Islet precursor cell (in vitro differentiated cells): ENCODE results near the gene SAFB.
A peak's percentile ranks its signal among the peaks of the same experiment; 100 is the strongest.
"Not testable (repeated sequence)": the region's sequence is repeated elsewhere in the genome, so short reads cannot be mapped to it uniquely, and the experiment has no call there.

Experiments
- DNase-seq: peaks from one replicate; pipeline ENCODE4 v3.0.0-alpha.2; 2018

SAFB gene

DNA sequence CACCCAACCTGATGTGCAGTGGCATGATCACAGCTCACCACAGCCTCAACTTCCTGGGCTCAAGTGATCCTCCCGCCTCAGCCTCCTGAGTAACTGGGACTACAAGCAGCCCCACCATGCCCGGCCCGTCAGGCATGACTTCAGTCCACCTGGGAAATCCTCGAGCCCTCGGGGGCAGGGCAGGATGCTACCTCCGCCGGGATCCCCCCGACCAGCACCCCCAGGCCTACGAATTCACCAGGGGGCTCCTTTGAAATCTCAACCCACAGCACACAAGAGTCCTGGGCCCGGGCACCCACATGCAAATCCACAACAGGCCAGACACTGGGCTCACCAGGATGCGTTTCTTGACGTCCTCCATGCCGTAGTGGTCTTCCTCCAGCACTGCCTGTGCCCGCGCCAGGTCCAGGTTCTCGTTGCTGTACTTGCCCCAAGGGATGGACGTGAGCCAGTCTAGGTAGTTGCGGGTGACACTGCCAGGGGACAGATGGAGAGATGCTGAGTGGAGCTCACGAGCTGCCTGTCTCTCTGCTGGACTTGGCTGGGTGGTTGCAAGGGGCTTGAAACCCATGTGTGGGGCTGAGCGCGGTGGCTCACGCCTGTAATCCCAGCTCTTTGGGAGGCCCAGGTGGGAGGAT lies 77.7 kb downstream of the SAFB start:
- DNase-seq = no peak

DNA sequence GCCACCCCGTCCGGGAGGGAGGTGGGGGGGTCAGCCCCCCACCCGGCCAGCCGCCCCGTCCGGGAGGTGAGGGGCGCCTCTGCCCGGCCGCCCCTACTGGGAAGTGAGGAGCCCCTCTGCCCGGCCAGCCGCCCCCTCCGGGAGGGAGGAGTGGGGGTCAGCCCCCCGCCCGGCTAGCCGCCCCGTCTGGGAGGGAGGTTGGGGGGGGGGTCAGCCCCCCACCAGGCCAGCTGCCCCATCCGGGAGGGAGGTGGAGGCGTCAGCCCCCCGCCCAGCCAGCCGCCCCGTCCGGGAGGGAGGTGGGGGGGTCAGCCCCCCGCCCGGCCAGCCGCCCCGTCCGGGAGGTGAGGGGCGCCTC lies 79.1 kb downstream of the SAFB start:
- DNase-seq = not testable (repeated sequence)

DNA sequence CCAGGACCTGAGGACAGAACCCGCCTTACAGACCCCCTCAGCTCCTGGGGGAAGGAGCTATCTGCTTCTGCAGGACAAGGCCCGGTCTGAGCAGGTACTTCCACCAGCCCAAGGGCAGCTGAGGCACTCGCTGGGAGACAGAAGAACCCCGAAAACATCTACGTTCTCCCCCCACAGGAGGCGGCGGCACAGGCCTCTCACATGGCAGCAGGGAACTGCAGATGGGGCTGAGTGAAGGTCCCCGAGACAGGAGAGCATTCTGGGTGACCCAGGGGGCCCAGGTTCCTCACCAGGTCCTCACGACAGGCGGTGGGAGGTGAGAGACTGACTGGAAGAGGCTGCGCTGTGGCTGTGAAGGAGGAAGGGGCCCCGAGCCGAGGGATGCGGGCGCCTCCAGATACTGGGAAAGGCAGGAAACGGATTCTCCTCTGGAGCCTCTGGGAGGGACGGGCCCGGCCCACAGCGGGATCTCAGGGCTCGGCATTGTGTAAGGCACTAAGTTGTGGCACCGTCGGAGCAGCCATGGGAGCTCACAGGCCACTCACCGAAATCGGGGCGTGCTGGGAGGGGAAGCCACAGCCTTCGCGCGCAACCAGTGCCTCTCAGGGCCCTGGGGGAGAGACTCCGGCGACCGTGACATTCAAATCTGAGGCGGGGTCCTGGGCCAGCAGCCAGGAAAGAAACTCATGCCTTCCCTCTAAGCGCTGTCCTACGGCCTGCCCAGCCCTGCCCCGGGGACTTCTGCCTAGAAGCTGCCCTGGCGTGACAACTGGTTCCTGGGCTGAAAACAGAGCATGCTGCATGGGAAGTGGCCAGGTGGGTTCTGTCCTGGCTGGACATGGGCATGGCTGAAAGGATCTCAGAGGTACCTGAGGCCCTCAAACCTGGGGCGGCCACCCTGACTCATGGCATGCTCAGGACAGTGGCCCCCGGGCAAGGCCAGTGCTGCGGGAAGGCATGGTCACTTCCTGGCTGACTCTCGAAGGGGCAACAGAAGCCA lies 81.2 kb downstream of the SAFB start:
- no peak for DNase-seq

DNA sequence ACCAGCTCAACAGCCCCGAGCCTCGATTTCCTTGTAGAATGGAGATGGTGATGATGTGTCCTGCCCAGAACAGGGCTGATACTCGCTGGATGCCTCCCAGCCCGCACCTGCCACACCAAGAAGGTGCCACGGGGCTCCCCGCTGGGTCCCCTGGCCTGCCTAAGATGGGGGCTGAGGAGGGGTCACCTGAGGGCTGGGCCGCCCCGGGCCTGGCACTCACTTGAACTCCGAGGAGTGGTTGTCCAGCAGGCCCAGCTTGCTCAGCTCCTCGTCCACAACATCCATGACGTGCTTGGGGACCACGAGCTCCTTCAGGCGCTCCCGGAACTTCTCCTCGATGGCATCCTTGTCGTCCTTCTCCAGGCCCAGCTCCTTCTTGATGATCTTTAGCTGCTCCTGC lies 82.7 kb downstream of the SAFB start:
- DNase-seq = no peak

DNA sequence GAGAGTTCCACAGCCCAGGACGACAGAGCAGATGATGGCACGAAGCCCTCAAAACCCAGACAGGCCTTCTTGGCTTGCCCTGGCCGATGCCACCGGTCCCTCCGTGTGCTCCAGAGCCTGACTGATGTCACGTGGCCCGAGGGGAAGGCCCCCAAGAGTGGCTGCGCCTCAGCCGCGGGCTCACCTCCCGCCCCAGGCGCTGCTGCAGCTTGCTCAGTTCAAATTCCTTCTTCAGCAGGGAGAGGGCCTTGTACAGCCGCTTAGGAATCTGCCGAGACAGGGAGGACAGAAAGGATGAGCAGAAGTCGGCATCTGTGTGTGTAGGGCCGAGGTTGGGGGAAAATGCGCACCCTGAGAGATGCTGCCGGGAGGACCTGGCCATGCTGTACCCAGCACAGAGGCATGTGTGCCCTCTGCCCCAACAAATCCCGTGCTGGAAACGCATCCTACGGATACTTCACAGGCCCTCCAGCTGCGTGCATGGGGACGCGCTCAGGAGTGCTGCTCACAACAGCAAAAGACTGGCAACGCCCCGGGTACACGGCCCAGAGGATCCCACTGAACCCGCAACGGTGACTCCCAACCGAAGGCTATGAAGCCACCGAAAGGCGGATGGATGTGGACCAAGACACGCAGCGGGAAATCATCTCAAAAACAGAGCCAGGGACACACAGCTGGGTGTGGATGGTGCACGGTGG lies 84.1 kb downstream of the SAFB start:
- DNase-seq = no peak

DNA sequence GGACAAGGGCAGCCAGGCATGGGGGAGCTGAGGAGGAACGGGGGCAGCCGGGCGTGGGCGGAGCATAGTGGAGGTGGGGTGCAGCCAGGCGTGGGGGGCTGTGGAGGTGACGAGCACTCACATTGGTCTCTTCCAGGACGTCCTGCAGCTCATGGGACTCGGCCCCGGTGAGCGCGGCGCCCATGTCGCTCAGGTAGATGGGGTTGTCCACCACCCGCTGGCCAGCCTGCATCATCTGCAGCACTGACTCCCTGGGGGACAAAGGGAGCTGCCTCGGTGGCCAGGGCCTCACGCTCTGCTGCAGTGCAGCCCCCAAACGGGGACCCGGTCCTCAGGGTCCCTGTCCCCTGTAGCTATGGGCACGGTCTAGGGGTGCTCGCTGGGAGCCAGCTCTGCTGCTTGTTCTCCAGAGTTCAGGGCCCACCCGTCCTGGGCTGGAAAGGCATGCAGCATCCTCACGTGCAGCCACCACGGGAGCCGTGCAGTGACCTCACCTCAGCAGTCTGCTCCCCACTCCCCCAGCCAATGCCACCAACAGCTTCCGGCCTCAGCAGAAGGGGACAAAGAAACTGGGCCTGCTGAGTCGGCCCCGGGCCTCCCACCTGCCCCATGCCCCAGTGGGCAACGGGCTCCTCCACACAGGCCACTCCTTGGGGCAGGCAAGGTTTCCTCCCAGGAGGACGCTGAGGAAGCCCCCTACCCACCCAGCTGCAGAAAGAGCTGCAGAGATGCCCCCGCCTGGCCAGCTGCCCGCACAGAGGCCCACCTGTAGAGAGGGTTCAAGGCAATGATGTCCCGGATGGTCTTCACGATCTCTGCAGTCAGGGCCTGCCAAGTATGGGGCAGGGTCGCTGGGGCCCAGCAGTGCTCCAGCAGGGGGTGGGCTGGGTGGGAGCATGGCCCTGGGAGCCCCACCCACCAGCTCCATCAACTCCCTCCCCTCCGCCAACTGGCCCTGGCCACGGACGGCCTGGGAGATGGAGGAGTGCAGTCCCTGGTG lies 85.0 kb downstream of the SAFB start:
- DNase-seq = peak; percentile 54

DNA sequence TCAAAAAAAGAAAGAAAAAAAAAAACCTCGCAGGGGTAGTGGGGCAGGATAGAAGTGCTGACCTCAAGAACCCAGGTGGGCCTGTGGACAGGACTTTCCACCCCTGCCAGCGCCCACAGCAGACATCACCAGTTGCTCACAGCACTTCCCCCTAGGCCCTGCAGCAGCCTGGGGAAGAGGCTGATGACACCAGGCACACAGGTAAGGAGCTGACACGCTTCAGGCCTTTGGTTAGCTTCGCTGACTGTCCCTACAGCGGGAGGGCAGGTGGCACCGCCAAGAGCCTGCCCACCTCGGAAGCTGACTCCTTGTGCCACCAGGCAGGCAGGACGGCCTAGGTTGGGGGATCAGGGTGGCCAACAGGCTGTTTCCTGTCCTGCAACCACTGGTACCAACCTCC lies 88.1 kb downstream of the SAFB start:
- no peak for DNase-seq

DNA sequence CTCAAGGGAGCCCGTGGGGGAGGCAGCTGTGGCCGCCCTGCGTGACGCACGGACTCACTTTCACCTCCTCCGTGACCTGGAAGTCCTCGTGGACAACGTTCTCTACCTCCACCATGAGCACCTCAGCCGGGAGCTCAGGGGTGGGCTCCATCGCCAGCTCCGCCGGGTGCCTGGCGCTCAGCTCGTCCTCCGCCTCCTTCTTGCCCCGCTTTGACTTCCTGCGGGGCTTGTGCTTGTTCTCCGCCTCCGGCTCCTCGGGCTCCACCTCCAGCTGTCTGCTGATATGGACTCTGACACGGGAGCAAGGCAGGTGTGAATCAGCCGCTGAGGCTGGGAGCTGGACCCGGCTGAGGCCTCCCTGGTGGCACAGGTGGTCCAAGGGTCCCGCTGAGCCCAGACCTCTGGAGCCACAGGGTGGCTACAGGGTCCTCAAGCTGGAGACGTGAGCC lies 88.9 kb downstream of the SAFB start:
- no peak for DNase-seq

DNA sequence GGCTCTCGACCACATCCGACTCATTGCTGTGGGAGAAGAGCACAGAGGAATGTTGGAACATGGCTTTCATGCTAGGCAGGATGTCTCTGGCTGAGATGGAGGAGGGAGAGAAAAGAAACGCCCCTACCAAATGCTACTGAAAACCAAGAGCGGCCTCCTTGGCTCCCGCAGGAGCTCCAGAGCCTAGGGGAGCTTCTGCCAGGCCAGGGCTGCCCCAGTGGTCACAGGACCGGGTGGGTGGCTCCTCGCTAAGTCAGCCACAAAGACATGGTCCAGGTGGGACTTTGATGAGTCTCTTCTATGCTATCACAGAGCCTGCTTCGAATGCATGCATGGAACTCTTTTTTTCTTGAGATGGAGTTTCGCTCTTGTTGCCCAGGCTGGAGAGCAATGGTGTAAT lies 90.3 kb downstream of the SAFB start:
- no peak for DNase-seq

DNA sequence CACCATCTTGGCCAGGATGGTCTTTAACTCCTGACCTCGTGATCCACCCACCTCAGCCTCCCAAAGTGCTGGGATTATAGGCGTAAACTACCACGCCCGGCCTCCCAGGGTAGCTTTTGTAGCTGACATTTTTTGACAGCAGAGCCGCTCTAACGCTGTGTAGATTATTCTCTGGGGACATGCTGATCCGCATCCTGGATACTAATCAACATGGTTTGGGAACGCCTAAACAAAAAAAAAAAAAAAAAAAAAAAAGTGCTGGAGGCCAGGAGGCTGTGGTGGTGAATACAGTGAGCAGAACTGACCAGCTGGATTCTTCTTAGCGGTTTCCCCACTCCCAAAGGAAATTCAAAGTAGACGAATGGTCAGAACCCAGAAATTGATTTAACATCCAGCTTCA lies 91.9 kb downstream of the SAFB start:
- no peak for DNase-seq

DNA sequence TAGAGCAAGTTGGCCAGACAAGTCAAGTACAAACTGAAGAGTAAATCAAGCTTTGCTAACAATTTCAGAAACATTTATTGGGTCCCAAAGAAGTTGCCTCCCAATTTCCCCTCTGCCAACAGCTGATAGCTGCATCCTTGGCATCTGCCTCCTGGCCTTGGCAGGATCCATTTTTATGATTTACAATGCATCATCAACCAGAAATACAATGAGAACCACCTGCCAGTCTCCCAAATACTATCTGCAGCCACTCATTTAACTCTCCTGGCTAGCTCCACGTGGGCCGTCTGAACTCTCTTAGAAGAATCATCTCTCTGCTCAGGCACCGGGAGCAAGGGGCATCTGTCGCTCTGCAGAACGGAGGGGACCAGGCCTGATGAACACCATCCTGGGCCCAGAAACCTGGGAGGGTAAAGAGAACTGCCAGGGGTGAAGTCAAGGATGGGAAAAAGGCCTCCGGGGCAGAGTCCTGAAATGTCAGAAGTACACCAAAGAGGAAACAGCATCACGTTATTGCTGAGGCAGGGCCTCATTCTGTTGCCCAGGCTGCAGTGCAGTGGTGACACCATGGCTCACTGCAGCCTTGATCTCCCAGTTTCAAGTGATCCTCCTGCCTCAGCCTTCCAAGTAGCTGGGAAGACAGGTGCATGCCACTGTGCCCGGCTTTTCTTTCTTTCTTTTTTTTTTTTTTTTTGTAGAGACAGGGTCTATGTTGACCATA lies 94.5 kb downstream of the SAFB start:
- DNase-seq = no peak
